Stimulated activated CD4-positive, alpha-beta T cell treated with anti-CD3 and anti-CD28 coated beads, Interleukin-12 subunit alpha, Interleukin-12 subunit beta, amount 100 ng/mL, for 24 hours (primary cell): Measurements from ENCODE around the gene PIAS4.
A peak's percentile ranks its signal among the peaks of the same experiment; 100 is the strongest.
"Not testable (repeated sequence)": the region's sequence is repeated elsewhere in the genome, so short reads cannot be mapped to it uniquely, and the experiment has no call there.

Experiments
- DNase-seq, 2 experiments: peaks; one replicate each; pipeline ENCODE4 v3.0.0-alpha.2; 2020; ENCODE audit warnings: low read depth in 2 of 2

PIAS4 gene, protein sequence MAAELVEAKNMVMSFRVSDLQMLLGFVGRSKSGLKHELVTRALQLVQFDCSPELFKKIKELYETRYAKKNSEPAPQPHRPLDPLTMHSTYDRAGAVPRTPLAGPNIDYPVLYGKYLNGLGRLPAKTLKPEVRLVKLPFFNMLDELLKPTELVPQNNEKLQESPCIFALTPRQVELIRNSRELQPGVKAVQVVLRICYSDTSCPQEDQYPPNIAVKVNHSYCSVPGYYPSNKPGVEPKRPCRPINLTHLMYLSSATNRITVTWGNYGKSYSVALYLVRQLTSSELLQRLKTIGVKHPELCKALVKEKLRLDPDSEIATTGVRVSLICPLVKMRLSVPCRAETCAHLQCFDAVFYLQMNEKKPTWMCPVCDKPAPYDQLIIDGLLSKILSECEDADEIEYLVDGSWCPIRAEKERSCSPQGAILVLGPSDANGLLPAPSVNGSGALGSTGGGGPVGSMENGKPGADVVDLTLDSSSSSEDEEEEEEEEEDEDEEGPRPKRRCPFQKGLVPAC

DNA sequence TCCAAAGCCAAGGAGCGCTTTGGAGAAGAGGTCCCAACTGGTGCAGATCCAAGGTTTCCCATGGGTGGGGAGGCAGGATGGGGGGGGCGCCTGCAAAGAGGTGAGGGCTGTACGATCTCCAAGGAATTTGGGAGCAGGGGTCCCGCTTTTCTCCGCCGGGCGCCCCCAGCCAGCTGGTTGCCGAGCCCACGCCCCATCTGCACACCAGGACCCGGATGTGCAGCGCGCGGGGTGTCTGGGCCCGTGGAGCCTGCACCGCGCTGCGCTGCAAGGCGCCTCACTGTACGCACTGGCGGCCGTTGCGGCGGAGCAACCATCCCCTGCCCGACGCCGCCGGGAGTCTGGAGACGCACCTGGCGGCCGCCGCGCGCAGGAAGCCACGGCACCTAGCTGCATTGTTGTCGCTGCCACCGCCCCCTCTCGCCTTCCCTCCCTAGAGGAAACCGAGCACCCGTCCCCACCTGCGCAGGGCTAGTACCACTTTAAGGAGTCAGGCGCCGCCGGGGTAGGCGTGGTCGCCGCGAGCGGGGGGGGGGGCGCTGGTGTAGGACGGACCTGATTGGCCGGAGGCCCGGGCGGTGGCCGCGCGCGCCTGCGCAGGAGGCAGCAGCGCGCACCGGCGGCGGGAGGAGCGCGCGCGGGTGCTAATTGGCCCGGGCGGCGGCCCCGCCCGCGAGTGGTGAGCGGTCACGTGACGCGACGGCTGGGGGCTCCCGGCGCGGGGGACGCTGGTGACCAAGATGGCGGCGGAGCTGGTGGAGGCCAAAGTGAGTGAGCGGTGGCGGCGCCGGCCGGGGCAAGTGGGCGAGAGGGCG, at the start of gene PIAS4:
Gene PIAS4 (plus strand): TSS at position 716 of the 815 bp plus-strand sequence. CDS start 25 bp downstream, at position 741.
- DNase-seq = peak; percentile 86 to 87

DNA sequence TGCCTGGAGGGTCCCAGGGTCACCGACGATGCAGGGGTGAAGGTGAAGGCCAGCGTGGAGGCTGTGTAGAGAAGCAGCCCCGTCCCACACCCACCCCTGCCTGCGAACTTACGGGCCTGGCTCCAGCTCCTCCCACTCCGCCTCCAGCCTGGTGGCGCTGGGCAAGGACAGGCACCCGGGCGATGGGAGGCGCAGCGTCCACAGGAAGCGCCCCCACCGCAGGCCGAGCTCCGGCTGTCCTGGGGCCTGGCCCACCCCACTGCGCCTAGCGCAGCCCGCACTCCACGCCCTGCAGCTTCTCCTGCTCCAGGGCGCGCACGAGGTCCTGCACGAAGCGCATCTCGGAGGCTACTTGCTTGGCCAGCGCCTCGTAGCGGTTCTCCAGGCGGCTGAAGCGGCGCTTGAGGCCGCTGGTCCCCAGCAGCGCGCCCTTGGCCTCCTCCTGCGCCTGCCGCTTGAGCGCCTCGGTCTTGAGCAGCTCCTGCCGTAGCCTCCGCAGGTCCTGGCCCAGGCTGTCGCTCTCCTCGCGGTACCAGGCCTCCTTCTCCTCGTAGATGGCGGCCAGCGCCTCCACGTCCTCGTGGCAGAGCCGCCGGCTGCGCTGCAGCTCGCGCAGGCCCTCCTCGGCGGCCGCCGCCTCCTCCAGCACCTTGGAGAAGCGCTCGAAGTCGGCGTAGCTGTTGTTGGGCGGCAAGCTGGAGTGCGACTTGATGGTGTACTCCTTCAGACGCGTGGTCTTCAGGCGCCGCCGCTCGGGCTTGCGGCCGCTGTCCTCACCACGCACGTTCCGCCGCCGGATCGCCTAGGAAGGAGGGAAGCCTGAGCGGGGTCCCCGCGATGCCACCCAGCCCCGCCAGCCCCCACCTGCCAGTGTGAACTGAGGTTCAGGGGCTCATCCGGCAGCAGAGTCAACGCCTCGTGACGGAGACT, 48.4 kb upstream of the PIAS4 start:
- DNase-seq = no peak

DNA sequence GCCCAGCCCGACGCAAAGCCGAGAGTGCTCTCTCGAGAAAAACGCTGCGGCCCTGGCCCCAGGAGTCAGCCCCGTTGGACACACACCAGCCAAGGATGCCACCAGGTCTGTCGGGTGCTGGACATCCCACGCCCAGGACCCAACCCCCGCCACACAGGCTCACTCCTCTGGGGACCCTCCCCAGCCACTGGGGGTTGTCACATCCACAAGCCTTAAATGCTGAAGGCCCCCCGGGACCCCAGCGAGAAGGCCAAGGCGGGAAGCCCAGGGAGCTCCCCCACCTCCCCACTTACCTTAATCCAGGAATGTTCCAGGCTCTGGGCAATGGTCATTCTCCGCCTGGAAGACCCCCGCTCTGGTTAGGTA, 47.8 kb upstream of the PIAS4 start:
- DNase-seq = no peak

DNA sequence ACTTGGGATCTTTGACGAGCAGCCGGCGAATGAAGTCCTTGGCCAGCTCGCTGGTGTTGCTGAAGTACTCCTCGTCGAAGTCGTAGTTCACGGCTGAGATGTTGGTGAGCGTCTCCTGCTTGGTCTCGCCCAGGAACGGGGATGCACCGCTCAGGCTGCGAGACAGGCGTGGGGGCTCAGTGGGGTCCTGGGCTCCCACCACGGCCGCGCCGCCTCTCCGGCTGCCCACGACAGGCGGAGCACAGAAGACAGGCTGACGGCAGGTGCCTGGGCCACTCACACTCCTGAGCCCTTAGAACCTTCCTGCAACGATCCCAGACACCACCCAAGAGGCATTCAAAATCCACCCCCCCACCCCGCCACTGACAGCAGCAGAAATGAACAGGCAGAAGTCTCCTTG, 46.5 kb upstream of the PIAS4 start:
- DNase-seq = no peak

DNA sequence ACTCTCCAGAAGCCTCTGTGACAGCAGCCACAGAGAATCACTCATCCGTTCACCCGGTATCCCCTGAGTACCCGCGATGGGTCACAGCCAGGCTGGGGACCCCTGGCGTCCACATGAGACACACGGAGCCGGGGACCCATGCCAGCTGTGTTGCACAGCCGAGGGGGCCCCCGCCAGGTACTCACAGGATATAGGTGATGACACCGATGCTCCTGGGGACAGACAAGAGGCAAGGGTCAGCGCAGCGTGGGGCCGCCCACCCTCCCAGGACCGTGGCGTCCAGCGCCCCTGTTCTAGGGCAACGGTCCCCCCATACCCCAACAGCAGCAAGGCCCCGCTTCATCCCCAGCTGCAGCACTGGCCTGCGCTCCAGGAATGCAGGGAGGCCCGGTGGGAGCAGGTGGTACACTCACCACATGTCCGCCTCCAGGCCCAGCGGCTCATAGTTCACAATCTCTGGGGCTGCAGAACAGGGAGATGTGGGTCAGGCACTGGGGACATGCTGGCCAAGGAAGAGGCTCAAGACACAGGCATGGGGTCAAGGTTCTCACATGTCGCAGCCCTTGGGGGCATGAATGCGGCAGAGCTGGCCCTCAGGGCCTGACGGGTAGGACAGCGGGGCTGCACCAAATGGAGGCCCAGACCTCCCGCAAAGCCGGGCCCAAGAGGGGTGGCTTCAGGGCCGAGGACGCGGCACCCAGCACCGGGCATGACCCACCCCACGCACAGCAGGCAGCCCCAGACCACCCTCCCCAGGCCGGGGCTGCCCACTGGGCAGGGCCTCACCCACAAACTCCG, 43.9 kb upstream of the PIAS4 start:
- DNase-seq = no peak

DNA sequence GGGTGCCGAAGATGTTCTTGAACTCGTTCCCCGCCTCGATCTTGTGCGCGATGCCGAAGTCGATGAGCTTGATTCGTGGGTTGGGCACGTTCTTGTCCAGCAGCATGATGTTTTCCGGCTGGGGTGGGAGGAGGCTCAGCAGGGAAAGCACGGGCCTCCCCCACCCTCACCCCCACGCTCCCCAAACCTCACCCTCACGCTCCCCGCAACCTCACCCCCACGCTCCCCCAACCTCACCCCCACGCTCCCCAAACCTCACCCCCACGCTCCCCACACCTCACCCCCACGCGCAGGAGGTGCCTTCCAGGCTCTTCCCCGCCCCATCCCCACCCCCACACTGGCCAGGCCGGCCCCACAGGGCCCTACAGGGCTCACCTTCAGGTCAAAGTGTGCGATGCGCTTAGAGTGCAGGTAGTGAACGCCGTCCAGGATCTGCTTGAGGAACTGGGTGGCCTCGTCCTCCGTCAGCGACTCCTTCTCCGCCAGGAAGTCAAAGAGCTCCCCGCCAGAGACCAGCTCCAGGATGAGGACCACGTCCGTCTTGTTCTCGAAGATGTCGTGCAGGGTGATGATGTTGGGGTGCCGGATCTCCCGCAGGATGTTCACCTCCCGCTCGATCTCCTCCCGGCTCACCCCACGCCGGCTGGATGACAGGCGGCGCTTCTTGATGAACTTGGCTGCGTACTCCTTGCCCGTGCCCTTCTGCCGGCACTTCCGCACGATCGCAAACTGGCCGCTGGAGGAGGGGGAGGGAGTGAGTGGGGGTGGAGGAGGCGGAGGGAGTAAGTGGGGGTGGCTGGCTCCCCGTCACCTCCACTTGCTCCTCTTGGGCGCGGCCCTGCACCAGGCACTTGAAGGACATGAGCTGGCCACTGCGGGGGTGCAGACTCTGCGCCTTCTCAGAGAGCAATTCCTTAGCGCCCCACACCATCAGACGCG, 43.0 kb upstream of the PIAS4 start:
- no peak for DNase-seq

DNA sequence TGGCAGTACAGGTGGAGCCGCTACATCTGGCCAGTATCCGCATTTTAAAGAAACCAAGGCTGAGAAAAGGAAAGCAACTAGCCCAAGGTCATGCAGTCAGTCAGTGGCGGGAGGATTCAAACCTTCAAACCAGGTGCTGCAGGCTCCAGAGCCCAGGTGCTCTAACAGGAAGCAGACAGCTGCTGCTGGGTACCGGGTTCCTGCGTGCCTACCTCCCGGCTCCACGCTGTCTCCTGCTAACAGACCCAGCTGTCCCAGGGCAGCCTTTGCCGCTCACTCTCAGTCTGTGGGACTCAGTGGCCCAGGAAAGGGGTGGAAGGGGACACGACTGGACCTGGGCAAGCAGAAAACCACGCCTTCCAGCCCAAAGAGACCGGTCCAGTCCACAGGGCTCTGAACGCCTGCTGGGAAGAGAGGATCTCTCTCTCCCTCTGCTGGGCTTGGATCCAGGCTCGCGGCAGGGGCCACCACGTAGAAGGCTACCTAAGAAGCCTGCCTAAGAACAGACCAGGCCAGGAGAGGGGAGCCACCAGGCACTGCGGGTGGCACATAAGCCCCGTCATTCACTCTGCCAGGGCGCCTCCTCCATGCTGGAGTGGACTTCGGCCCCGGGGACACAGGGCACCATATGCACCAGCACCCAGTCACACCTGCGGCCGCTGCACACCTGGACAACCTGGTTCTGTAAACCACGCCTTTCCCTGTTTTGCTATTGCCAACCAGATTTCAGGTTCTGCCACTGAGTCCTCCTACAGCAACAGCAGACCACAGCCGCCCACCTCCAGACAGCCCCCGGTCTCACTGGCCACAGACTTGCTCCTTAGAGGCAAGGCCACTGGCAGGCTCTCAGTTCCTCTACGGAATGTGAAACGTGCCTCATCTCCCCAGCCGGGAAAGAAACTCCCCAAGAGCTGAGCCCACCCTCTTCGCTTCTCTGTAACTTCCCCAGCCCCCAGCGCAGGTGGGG, 41.2 kb upstream of the PIAS4 start:
- DNase-seq = no peak

DNA sequence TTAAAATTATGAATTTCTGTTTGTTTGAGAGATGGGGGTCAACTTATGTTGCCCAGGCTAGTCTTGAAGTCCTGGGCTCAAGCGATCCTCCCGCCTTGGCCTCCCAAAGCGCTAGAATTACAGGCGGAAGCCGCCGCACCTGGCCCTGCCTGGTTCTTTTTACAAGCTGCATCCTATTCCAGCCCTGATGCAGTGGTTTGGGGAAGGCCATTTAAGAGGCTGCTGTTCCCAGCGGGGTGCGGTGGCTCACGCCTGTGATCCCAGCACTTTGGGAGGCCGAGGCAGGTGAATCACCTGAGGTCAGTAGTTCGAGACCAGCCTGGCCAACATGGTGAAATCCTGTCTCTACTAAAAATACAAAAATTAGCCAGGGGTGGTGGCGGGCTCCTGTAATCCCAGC, 39.6 kb upstream of the PIAS4 start:
- not testable (repeated sequence) for DNase-seq

DNA sequence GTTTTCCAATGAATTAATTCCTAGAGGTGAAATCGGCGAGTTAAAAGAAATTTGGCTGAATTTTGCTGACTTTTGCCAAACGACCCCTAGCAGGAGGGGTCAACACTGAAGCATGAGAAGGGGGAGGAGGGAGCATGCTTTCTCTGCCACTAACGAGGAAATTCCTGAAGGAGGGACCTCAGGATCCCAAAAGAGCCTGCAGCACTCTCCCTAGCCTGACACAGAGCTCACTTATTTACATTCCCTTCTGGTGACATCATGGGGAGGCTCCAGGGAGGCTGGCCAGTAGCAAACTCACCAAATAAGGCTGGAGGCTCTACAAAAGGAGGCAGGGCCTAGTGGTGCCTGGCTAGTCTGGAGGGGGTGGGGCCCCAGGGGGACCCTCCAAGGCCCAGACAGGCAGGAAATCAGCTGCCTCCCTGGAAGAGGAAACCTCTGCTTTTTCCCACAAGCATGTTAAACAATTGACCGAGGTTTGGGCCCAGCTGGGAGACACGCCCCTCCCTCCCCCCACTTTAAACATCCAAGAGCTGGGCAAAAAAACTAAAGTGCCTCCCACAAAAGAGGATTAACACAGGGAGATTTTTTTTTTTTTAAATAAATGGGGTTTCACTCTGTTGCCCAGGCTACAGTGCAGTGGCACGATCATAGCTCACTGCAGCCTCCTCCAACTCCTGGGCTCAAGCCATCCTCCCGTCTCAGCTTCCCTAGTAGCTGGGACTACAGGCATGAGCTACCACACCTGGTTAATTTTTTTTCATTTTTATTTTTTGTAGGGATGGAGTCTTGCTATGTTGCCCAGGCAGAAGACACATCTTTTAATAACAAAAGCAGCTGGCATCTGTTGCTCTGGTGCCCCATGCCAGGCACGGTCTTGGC, 38.7 kb upstream of the PIAS4 start:
- no peak for DNase-seq

DNA sequence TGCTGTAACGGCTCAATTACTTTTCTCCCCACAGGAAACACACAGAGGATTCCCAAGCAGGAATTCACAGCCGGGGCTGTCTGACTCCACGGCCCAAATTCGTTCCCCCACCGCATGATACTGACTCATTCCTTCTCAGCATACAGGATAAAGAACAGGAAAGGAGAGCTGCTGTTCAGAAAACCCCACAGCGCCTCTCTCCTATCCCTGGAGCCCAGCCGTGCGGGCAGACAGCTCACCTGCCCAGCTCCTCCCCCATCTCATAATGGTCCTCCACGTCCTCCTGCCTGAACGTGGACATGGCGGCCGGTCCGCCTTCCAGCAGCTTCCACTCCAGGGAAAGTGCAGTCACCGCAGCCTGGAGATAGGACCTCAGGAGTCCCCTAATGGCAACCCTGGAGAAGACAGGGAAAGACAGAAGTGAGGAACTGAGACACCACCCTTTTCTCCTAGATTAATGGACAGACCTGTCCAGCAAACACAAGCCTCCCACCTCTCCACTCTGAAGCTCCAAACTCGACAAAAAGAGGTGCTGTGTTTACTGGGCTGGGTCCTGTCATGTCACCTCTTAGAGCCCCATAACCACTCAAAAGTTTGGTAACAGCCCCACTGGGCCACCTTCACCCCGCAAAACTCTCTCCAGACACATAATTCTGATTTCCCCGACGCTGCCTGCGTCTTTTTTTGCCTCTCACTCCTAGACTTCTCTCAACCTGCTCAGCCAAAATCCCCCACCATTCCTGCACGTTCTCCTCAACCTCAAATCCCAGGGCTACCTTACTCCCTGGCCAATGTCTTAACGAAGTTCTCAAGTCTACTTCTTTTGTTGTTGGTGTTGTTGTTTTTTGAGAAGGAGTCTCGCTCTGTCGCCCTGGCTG, 37.9 kb upstream of the PIAS4 start:
- DNase-seq = no peak

DNA sequence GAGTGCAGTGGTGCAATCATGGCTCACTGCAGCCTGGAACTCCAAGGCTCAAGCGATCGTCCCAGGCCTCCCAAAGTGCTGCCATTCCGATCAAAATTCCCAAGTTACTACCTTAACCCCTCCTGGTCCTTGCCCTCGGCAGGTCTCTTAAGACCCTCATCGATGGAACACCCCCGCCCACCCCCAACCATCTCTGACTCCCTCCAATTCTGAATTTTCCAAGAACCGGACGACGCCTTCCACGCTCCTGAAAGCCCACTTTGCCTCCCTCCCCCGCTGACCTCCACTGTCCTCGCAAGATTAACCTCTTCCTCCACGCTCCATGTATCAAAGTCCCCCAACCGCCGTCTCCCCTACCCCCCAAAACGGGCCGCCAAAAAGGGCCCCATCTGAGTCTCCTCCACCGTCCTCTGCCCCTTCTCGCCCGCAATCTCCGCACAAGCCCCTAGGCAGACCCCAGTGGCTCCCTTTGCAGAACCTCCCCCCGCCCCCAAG, 37.2 kb upstream of the PIAS4 start:
- no peak for DNase-seq

DNA sequence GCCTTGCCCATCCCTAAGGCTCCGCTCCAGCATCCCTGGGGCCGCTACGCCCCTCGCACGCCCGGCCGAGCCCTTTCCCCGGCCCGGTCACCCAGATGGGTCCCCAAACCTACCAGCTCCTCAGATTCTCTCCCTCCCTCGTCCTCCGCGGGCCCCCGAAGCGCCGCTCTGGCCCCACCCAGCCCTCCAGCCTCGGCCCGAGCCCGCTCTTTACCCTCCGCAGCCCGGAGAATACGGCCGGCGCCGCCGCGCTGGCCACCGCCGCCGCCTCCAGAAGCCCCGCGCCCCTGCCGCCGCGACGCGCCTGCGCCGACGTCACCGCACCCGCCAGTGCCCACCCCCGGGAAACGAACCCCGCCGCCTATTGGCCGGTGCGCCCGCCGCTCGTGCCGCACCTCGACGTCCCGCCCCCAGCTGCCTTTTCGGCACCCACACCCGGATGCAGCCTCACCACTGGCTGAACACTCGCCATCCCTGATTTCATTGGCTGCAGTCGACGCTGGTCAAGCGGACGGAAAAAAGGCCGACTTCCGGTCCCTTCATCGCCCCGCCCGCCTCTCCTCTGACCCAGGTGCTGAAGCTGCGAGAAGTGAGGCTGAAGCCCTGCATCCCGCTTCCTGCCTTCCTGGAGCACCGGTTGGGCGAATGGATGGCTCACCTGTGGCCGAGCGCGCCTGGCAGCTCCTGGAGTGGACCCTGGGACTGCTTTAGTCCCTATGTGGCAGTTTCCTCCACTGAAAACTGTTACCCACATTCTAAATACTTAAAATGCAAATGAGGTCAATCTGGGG, 36.5 kb upstream of the PIAS4 start, which contains the start of gene DAPK3:
Gene DAPK3 (minus strand): TSS at position 292 of the 791 bp plus-strand sequence. CDS start 1,364 bp downstream, outside the sequence.
- DNase-seq = peak; percentile 89 to 93

DNA sequence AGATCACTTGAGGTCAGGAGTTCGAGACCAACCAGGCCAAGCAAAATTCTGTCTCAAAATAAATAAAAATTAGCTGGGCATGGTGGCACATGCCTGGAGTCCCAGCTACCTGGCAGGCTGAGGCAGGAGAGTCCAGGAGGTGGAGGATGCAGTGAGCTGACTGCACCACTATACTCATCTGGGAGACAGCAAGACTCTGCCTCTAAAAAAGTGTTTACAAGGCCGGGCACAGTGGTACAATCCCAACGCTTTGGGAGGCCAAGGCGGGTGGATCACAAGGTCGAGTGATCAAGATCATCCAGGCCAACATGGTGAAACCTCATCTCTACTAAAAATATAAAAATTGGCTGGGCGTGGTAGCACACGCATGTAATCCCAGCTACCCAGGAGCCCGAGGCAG, 32.4 kb upstream of the PIAS4 start:
- no peak for DNase-seq

DNA sequence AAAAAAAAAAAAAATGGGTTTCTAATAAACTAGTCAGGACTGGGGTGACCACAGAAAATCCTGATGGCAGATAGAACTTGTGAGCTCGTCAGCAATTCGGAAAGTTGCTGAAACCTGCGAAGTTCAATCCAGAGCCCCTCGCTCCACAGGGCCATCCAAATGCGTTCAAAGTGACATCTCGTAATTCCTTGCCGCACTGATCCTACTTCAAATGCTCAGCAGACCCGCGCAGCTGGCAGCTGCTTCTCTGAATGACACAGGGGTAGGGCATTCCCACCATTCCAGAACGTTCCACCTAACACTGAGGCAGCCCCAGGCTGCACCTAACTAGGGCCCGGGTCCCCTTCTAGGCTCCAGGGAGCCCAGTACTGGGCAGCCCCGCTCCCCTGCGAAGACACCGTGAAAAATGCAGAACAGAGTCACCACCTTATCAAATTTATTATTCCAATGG, 31.9 kb upstream of the PIAS4 start:
- no peak for DNase-seq
